GM12878 (cell line): ENCODE results near the gene RAB6B. TPM values are rescaled to one million over a fixed set of nuclear protein-coding genes. Genes with fewer than 3 reads are reported as not detected.

ENCODE experiments used
- ATAC-seq: fragments of 200-7000 bp; cut with Tn5 transposase; 3 replicates; pipeline ENCODE4 v1.9.1; 2020; ENCODE audit warnings: mild to moderate bottlenecking, moderate library complexity
- BruUV-seq: library from RNA; stranded (reverse); fragments of 400-500 nt; replicated peaks from 2 replicates; lab custom pipeline; 2021; lab: Mats Ljungman, UMichigan
- CTCF ChIA-PET: fragments of 300-600 bp; sonication (Branson Sonifier 250); formaldehyde crosslinking; extraction: SDS; loops from one replicate; lab custom pipeline; 2021; ENCODE audit warnings: inconsistent platforms; lab: Yijun Ruan, JAX
- POLR2A ChIA-PET: fragments of 350-600 bp; formaldehyde crosslinking; extraction: SDS; loops from one replicate; lab custom pipeline; 2021; ENCODE audit warnings: inconsistent platforms; lab: Charles Lee
- RAD21 ChIA-PET: fragments of 300-600 bp; sonication (Branson Sonifier 250); formaldehyde crosslinking; loops from one replicate; lab custom pipeline; 2023; ENCODE audit warnings: antibody characterized with exemption; ENCODE audit not compliant: unreplicated experiment; lab: Charles Lee
- SMC1A ChIA-PET: fragments of 300-600 bp; sonication (Branson Sonifier 250); formaldehyde crosslinking; loops from one replicate; lab custom pipeline; 2023; ENCODE audit not compliant: unreplicated experiment, uncharacterized antibody; lab: Charles Lee
- DNase-seq: peaks from one replicate; pipeline ENCODE4 v3.0.0-alpha.2; 2011; ENCODE audit warnings: low read depth, low spot score
- FAIRE-seq: peaks from 3 replicates; lab custom pipeline; 2011; peaks lifted over from hg19 to GRCh38; lab: Jason Lieb, UNC
- H2AFZ ChIP-seq: 2 replicates; pipeline ENCODE4 v1.6.0; 2011; ENCODE audit warnings: low read depth, low read length, control low read depth; ENCODE audit not compliant: control insufficient read depth
- H3K27ac ChIP-seq: 2 replicates; pipeline ENCODE4 v1.5.1; 2011; ENCODE audit warnings: control low read depth; ENCODE audit not compliant: control insufficient read depth, insufficient read depth
- H3K27me3 ChIP-seq, 2 experiments: replicated peaks in 1 of 2; 2 replicates each; pipeline versions ENCODE4 v1.6.0 to v1.6.1; 2011; ENCODE audit warnings: low read length in 1 of 2; ENCODE audit not compliant: control insufficient read depth in 2 of 2, insufficient read depth in 2 of 2
- H3K36me3 ChIP-seq, 2 experiments: 2 replicates each; pipeline ENCODE4 v1.5.1; 2011; ENCODE audit warnings: low read length in 1 of 2; ENCODE audit not compliant: control insufficient read depth in 2 of 2, insufficient read depth in 2 of 2
- H3K4me1 ChIP-seq: 2 replicates; pipeline ENCODE4 v1.6.1; 2011; ENCODE audit warnings: mild to moderate bottlenecking, low read length, moderate library complexity, mixed read lengths; ENCODE audit not compliant: control insufficient read depth, insufficient read depth
- H3K4me2 ChIP-seq: 2 replicates; pipeline ENCODE4 v1.6.0; 2011; ENCODE audit warnings: control low read depth; ENCODE audit not compliant: control insufficient read depth, insufficient read depth
- H3K4me3 ChIP-seq: fragments of 200-600 bp; sonication (generic); 2 replicates; pipeline ENCODE4 v1.5.1; 2016
- H3K79me2 ChIP-seq: 2 replicates; pipeline ENCODE4 v1.6.0; 2011; ENCODE audit warnings: low read length; ENCODE audit not compliant: control insufficient read depth, insufficient read depth
- H3K9ac ChIP-seq: 2 replicates; pipeline ENCODE4 v1.8.0; 2011; ENCODE audit warnings: low read length, control low read depth, mixed read lengths; ENCODE audit not compliant: control insufficient read depth, insufficient read depth
- H3K9me3 ChIP-seq: replicated peaks from 3 replicates; pipeline ENCODE4 v1.5.1; 2011; ENCODE audit warnings: mild to moderate bottlenecking, low read length; ENCODE audit not compliant: control insufficient read depth, insufficient read depth
- H4K20me1 ChIP-seq: 2 replicates; pipeline ENCODE4 v1.6.0; 2011; ENCODE audit not compliant: control insufficient read depth, insufficient read depth
- ATF7 ChIP-seq: fragments of 450-650 bp; IDR thresholded peaks from 2 replicates; pipeline ENCODE4 v1.6.1; 2016; ENCODE audit warnings: low read depth, mild to moderate bottlenecking
- ELK1 ChIP-seq: IDR thresholded peaks from 2 replicates; pipeline ENCODE4 v1.6.1; 2012; ENCODE audit warnings: low read depth, low read length, improper control_type of control experiment
- EZH2 ChIP-seq: IDR thresholded peaks from 2 replicates; pipeline ENCODE4 v1.6.1; 2012; ENCODE audit warnings: low read depth, mild to moderate bottlenecking, control low read depth, inconsistent platforms, low read length, borderline replicate concordance; ENCODE audit not compliant: control insufficient read depth
- GABPA ChIP-seq: IDR thresholded peaks from 2 replicates; pipeline ENCODE4 v1.6.1; 2014; ENCODE audit warnings: antibody characterized with exemption, low read depth, mild to moderate bottlenecking, inconsistent platforms
- IKZF2 ChIP-seq, 2 experiments: fragments of 450-650 bp; IDR thresholded peaks; 2 replicates each; pipeline ENCODE4 v1.6.1; 2017; ENCODE audit warnings: mild to moderate bottlenecking in 2 of 2, moderate library complexity in 2 of 2
- MAX ChIP-seq: IDR thresholded peaks from 2 replicates; pipeline ENCODE4 v1.6.1; 2012; ENCODE audit warnings: low read depth, low read length, improper control_type of control experiment
- MLLT1 ChIP-seq: fragments of 450-650 bp; IDR thresholded peaks from 2 replicates; pipeline ENCODE4 v1.6.1; 2016; ENCODE audit warnings: mild to moderate bottlenecking
- MXI1 ChIP-seq: fragments of 150-350 bp; IDR thresholded peaks from 2 replicates; pipeline ENCODE4 v1.6.1; 2011; ENCODE audit warnings: low read depth, mild to moderate bottlenecking, inconsistent platforms, low read length, improper control_type of control experiment
- NFXL1 ChIP-seq: fragments of 450-650 bp; IDR thresholded peaks from 2 replicates; pipeline ENCODE4 v1.6.1; 2017; ENCODE audit warnings: antibody characterized with exemption, mild to moderate bottlenecking, borderline replicate concordance
- NFYB ChIP-seq: IDR thresholded peaks from 2 replicates; pipeline ENCODE4 v1.6.1; 2011; ENCODE audit warnings: low read depth, mild to moderate bottlenecking, low read length, improper control_type of control experiment, moderate library complexity; ENCODE audit not compliant: insufficient read depth
- NR2C2 ChIP-seq: IDR thresholded peaks from 2 replicates; pipeline ENCODE4 v1.6.1; 2011; ENCODE audit warnings: borderline replicate concordance, low read depth; ENCODE audit not compliant: control insufficient read depth, insufficient read length
- NR2F1 ChIP-seq: fragments of 450-650 bp; conservative IDR thresholded peaks from 2 replicates; pipeline ENCODE4 v1.6.1; 2017; ENCODE audit warnings: mild to moderate bottlenecking
- PBX3 ChIP-seq: IDR thresholded peaks from 2 replicates; pipeline ENCODE4 v1.6.1; 2011; ENCODE audit warnings: mild to moderate bottlenecking, low read depth, low read length, moderate library complexity; ENCODE audit not compliant: insufficient replicate concordance
- STAT3 ChIP-seq: IDR thresholded peaks from 2 replicates; pipeline ENCODE4 v1.6.1; 2011; ENCODE audit warnings: low read depth, low read length, improper control_type of control experiment
- ZBTB11 ChIP-seq: fragments of 450-650 bp; formaldehyde crosslinking; IDR thresholded peaks from 2 replicates; pipeline ENCODE4 v1.5.0; 2022; ENCODE audit warnings: mild to moderate bottlenecking, missing genetic modification characterization
- ZZZ3 ChIP-seq: IDR thresholded peaks from 2 replicates; pipeline ENCODE4 v1.6.1; 2011; ENCODE audit warnings: low read depth; ENCODE audit not compliant: control insufficient read depth, insufficient read length
- WGBS: methylation state at CpG from one replicate; pipeline ENCODE4 v1.1.6; 2016; ENCODE audit warnings: low lambda C conversion rate; ENCODE audit not compliant: insufficient replicate concordance, insufficient coverage; ENCODE audit errors: missing lambda C conversion rate; 5-methylcytosine and 5-hydroxymethylcytosine counted together
- in situ Hi-C: fragments of 300-500 bp; cut with MboI; formaldehyde crosslinking; loops from 9 replicates; pipeline ENCODE4 v1.14.3; 2018; ENCODE audit warnings: mixed read lengths
- intact Hi-C: fragments of 100-400 bp; cut with micrococcal nuclease; formaldehyde crosslinking; loops from one replicate; pipeline ENCODE4 v1.14.2; 2022; ENCODE audit not compliant: unreplicated experiment
- polyA plus RNA-seq, 11 experiments: library from polyadenylated mRNA; depleted of rRNA in 4 of 11; unstranded in 6 of 11; stranded (reverse) in 5 of 11; fragments of >200 nt; fragmentation: Nextera tagmentation in 4 of 11; fragmentation: Illumina TruSeq in 1 of 11; extraction: Ambion mirVana in 4 of 11; extraction: Trizol in 1 of 11; gene quantifications; 1 replicate in 1 of 11; 2 replicates in 10 of 11; pipeline versions ENCODE4 v1.2.1 to v1.2.3, GENCODE V29; 2011 to 2016; ENCODE audit warnings: inconsistent platforms in 2 of 11, missing spikeins in 2 of 11, low read depth in 1 of 11
- total RNA-seq, 4 experiments: library from RNA; depleted of rRNA in 3 of 4; stranded (reverse); fragments of >200 nt in 3 of 4; fragmentation: Illumina TruSeq in 1 of 4; extraction: Trizol in 1 of 4; gene quantifications; 2 replicates each; pipeline versions ENCODE4 v1.2.1 to v1.2.3, GENCODE V29; 2013 to 2021

The RAB6B gene
- total and polyA plus RNA-seq, 10 of the 15 experiments (the other 5 are each of a cell fraction or from before 2014, with no cell fraction given), result 0.01 to 0.16 (median 0.04) TPM; not detected in 5

GRCh38 chr3:133820129-133820528 lies 75.6 kb downstream of the RAB6B start (continued):
- TF ChIP-seq ELK1, result no peak
- no peak for TF ChIP-seq MLLT1
- TF ChIP-seq GABPA, result no peak
- TF ChIP-seq ZBTB11, result no peak
- no peak for TF ChIP-seq MAX

- no peak for ATAC-seq
- WGBS, result 92% methylated on average over 2 of the region's 2 CpGs
- H3K36me3 ChIP-seq, result peaks cover 4 to 39% of the 10 kb centered on the region in 2 experiments
- ChIA-PET CTCF (no interaction called here), SMC1A (no interaction called here), RAD21 (no interaction called here), POLR2A (no interaction called here)
- no peaks in the 10 kb centered on the region for H3K9me3 ChIP-seq
- in situ Hi-C loops (no loop called here), intact Hi-C loops (loop anchor here (10.0 kb wide), 1 partner anchor 409 kb away; no protein-coding TSS in a partner anchor)
- BruUV-seq, result no TSS peak
- H3K9ac ChIP-seq, result no peak overlapping the region
- H3K27ac ChIP-seq, result no peak overlapping the region
- no peaks in the 10 kb centered on the region for H3K4me1 ChIP-seq
- H3K27me3 ChIP-seq, result no peaks in the 10 kb centered on the region
- H3K4me3 ChIP-seq, result no peak overlapping the region
- H2AFZ ChIP-seq, result no peak overlapping the region
- no peak for FAIRE-seq
- no peaks in the 10 kb centered on the region for H4K20me1 ChIP-seq
- no peak for DNase-seq
- no peaks in the 10 kb centered on the region for H3K79me2 ChIP-seq
- H3K4me2 ChIP-seq, result no peak overlapping the region
- no peak for TF ChIP-seq ATF7
- TF ChIP-seq NR2C2, result no peak
- TF ChIP-seq IKZF2 (IDR thresholded peaks at IDR 0.05), result no peak
- no peak for TF ChIP-seq PBX3
- no peak for TF ChIP-seq ZZZ3
- no peak for TF ChIP-seq NR2F1
- TF ChIP-seq MXI1, result no peak
- no peak for TF ChIP-seq NFYB
- TF ChIP-seq NFXL1, result no peak
- TF ChIP-seq STAT3, result no peak
- TF ChIP-seq EZH2, result no peak
Measured at GRCh38 chr3:133815386-133815785, 80.3 kb downstream of the RAB6B start.
